ENCODE results near the gene SMPD4.
"Not testable (repeated sequence)": the region's sequence is repeated elsewhere in the genome, so short reads cannot be mapped to it uniquely, and the experiment has no call there.

DNA sequence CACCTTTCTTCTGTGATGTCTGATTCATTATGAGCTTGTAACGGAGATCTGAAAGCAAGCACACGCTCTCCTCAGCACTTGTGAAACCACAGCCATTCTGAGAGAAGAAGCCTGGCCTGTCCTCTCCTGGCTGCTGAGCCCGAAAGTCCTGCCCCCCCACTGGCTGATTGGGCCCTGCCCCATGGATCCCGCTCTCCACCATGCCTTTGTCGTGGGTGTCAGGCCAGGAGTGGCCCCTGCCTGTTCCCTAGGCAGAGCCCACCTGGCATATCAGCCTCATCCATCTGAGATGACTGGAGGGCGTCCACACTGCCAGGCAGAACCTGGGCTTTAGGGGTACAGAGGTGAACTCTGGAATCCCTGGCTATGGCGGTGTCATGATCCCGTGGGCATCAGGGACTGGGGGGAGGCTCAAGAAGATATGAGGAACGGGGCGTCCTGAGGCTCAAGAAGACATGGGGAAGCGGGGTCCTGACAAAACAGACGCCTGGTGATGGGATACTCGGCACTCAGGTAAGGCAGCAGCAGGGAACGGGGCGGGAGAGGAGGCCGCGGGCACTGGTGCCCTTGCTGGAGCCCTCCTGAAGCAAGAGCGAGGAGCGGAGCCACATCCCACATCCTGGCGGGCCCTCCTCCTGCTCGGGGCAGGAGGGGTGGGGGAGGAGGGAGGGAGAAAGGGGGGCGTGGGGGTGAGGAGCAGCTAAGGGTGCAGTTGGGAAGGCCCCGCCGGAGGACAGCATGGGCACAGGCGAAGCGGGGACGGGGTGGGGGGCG lies 37.9 kb downstream of the SMPD4 start:
- TF ChIP-seq EZH2 (IDR thresholded peaks at IDR 0.05; ENCODE audit: insufficient read depth, poor library complexity, severe bottlenecking); EZH2phosphoT487 (IDR thresholded peaks at IDR 0.05; ENCODE audit: insufficient read depth, low read depth): not testable (repeated sequence)
